Measurements from ENCODE around the gene ESR2. TPM values are rescaled to one million over a fixed set of nuclear protein-coding genes. Genes with fewer than 3 reads are reported as not detected.

Gene ESR2
- total and polyA plus RNA-seq, 2 experiments from 2014 or later, result 1.00 TPM; not detected in 1

- H3K4me1 ChIP-seq (ENCODE audit: insufficient read depth), result no peaks in the 10 kb centered on the region
- no peak for DNase-seq (ENCODE audit: low spot score)
- no peaks in the 10 kb centered on the region for H3K9me2 ChIP-seq (replicated peaks; ENCODE audit: insufficient read depth)
- H3K4me2 ChIP-seq, result no peak overlapping the region
- H3K4me3 ChIP-seq, result no peak overlapping the region
- TF ChIP-seq CTCF (IDR thresholded peaks at IDR 0.05; ENCODE audit: poor library complexity) (no peak), EZH2phosphoT487 (IDR thresholded peaks at IDR 0.05; ENCODE audit: low read depth, severe bottlenecking, unreplicated experiment) (no peak), EZH2 (IDR thresholded peaks at IDR 0.05; ENCODE audit: borderline replicate concordance) (no peak)
- WGBS (ENCODE audit: low lambda C conversion rate, missing lambda C conversion rate), result 92% methylated on average over 6 of the region's 6 CpGs
- no peak overlapping the region for H3K27ac ChIP-seq
- no peaks in the 10 kb centered on the region for H3K9me3 ChIP-seq (ENCODE audit: low read depth)
- no peaks in the 10 kb centered on the region for H4K20me1 ChIP-seq (ENCODE audit: insufficient read depth, poor library complexity, severe bottlenecking)
- no peak overlapping the region for H2AFZ ChIP-seq
- H3K27me3 ChIP-seq, result no peaks in the 10 kb centered on the region
- no peaks in the 10 kb centered on the region for H3K79me2 ChIP-seq
- H3K36me3 ChIP-seq (replicated peaks; ENCODE audit: insufficient read depth, low read depth), result no peaks in the 10 kb centered on the region
Observed at GRCh38 chr14:64059454-64060198, 234.5 kb downstream of the ESR2 start.

GRCh38 chr14:64053694-64054669, 240.2 kb downstream of the ESR2 start:
- TF ChIP-seq EZH2phosphoT487 (IDR thresholded peaks at IDR 0.05; ENCODE audit: low read depth, severe bottlenecking, unreplicated experiment) (no peak), EZH2 (IDR thresholded peaks at IDR 0.05; ENCODE audit: borderline replicate concordance) (no peak), CTCF (IDR thresholded peaks at IDR 0.05; ENCODE audit: poor library complexity) (no peak)
- H3K79me2 ChIP-seq, result no peaks in the 10 kb centered on the region
- 92% methylated on average over 10 of the region's 10 CpGs for WGBS (ENCODE audit: low lambda C conversion rate, missing lambda C conversion rate)
- no peak for DNase-seq (ENCODE audit: low spot score)
- H3K4me3 ChIP-seq, result no peak overlapping the region
- no peaks in the 10 kb centered on the region for H3K27me3 ChIP-seq
- H3K27ac ChIP-seq, result no peak overlapping the region
- H3K36me3 ChIP-seq (replicated peaks; ENCODE audit: insufficient read depth, low read depth), result no peaks in the 10 kb centered on the region
- H3K4me1 ChIP-seq (ENCODE audit: insufficient read depth), result no peaks in the 10 kb centered on the region
- no peak overlapping the region for H2AFZ ChIP-seq
- no peak overlapping the region for H3K4me2 ChIP-seq
- H3K9me2 ChIP-seq (replicated peaks; ENCODE audit: insufficient read depth), result no peaks in the 10 kb centered on the region
- no peaks in the 10 kb centered on the region for H4K20me1 ChIP-seq (ENCODE audit: insufficient read depth, poor library complexity, severe bottlenecking)
- no peaks in the 10 kb centered on the region for H3K9me3 ChIP-seq (ENCODE audit: low read depth)

GRCh38 chr14:64049616-64050381, 244.4 kb downstream of the ESR2 start:
- no peak for DNase-seq (ENCODE audit: low spot score)
- Histone ChIP-seq H3K27ac (no peak overlapping the region), H3K9me2 (replicated peaks; ENCODE audit: insufficient read depth) (no peaks in the 10 kb centered on the region), H3K9me3 (ENCODE audit: low read depth) (no peaks in the 10 kb centered on the region), H3K4me2 (no peak overlapping the region), H2AFZ (no peak overlapping the region), H4K20me1 (ENCODE audit: insufficient read depth, poor library complexity, severe bottlenecking) (no peaks in the 10 kb centered on the region), H3K4me1 (ENCODE audit: insufficient read depth) (no peaks in the 10 kb centered on the region), H3K36me3 (replicated peaks; ENCODE audit: insufficient read depth, low read depth) (no peaks in the 10 kb centered on the region), H3K79me2 (no peaks in the 10 kb centered on the region), H3K4me3 (no peak overlapping the region), H3K27me3 (no peaks in the 10 kb centered on the region)
- TF ChIP-seq EZH2 (IDR thresholded peaks at IDR 0.05; ENCODE audit: borderline replicate concordance), result no peak
- no peak for TF ChIP-seq CTCF (IDR thresholded peaks at IDR 0.05; ENCODE audit: poor library complexity)
- no peak for TF ChIP-seq EZH2phosphoT487 (IDR thresholded peaks at IDR 0.05; ENCODE audit: low read depth, severe bottlenecking, unreplicated experiment)
- WGBS (ENCODE audit: low lambda C conversion rate, missing lambda C conversion rate), result 94% methylated on average over 2 of the region's 2 CpGs

Data from hepatocyte (in vitro differentiated cells).